Gastroesophageal sphincter (tissue), 4 donors: ENCODE results near the gene DYNC1I2. TPM values are rescaled to one million over a fixed set of nuclear protein-coding genes. Genes with fewer than 3 reads are reported as not detected.
"Not testable (repeated sequence)": the region's sequence is repeated elsewhere in the genome, so short reads cannot be mapped to it uniquely, and the experiment has no call there.

Source experiments
- ATAC-seq: fragments of 150-250 bp; one replicate; pipeline ENCODE4 v1.9.1; 2016; ENCODE audit warnings: mild to moderate bottlenecking, moderate library complexity
- H3K27ac ChIP-seq, 4 donors: fragments of 200-600 bp; sonication (generic) in 3 of 4; 1 replicate in 3 of 4; 2 replicates in 1 of 4; pipeline ENCODE4 v1.5.1; 2016 to 2019
- H3K27me3 ChIP-seq: fragments of 200-600 bp; sonication (generic); one replicate; pipeline ENCODE4 v1.5.1; 2019
- H3K36me3 ChIP-seq, 2 donors: fragments of 200-600 bp; sonication (generic); one replicate each; pipeline ENCODE4 v1.5.1; 2019; ENCODE audit warnings: control low read depth in 1 of 2
- H3K4me1 ChIP-seq, 3 donors: fragments of 200-600 bp; sonication (generic); 1 replicate in 2 of 3; 2 replicates in 1 of 3; pipeline ENCODE4 v1.5.1; 2016 to 2019; ENCODE audit warnings: control low read depth in 2 of 3
- H3K4me3 ChIP-seq, 2 donors: fragments of 200-600 bp; sonication (generic); one replicate each; pipeline ENCODE4 v1.5.1; 2019; ENCODE audit warnings: mild to moderate bottlenecking in 1 of 2, moderate library complexity in 1 of 2
- H3K9me3 ChIP-seq, 3 donors: fragments of 200-600 bp; sonication (generic); one replicate each; pipeline ENCODE4 v1.5.1; 2017 to 2019; ENCODE audit warnings: control low read depth in 2 of 3
- CTCF ChIP-seq, 4 experiments: fragments of 200-600 bp in 2 of 4; fragments of 450-650 bp in 2 of 4; sonication (generic) in 1 of 4; IDR thresholded peaks; one replicate each; pipeline ENCODE4 v1.5.1; 2017 to 2019; ENCODE audit warnings: antibody characterized with exemption in 4 of 4, mild to moderate bottlenecking in 2 of 4, moderate library complexity in 2 of 4
- EP300 ChIP-seq: sonication (generic); formaldehyde crosslinking; IDR thresholded peaks from one replicate; pipeline ENCODE4 v1.6.1; 2017; ENCODE audit warnings: antibody characterized with exemption, mild to moderate bottlenecking
- POLR2A ChIP-seq, 2 donors: fragments of 450-650 bp; IDR thresholded peaks; one replicate each; pipeline ENCODE4 v1.6.1; 2017; ENCODE audit warnings: antibody characterized with exemption in 2 of 2, mild to moderate bottlenecking in 2 of 2, moderate library complexity in 1 of 2
- POLR2AphosphoS5 ChIP-seq: sonication (generic); formaldehyde crosslinking; IDR thresholded peaks from one replicate; pipeline ENCODE4 v1.6.1; 2017; ENCODE audit warnings: antibody characterized with exemption
- WGBS, 2 donors: methylation state at CpG; one replicate each; pipeline ENCODE4 v1.1.5; 2018; ENCODE audit warnings: low coverage in 1 of 2; 5-methylcytosine and 5-hydroxymethylcytosine counted together
- total RNA-seq, 4 donors: library from RNA; depleted of rRNA; stranded (reverse); fragments of >200 nt; gene quantifications; one replicate each; pipeline ENCODE4 v1.1.0, GENCODE V29; 2016

The DYNC1I2 gene
- total RNA-seq, 4 donors from 2014 or later, result 117 to 147 (median 131) TPM

GRCh38 chr2:171754254-171754939 is 67.1 kb downstream of the DYNC1I2 start:
- H3K9me3 ChIP-seq, result peaks cover 0 to 7% (median 0%) of the 10 kb centered on the region in 3 donors
- no peak for TF ChIP-seq POLR2AphosphoS5
- TF ChIP-seq EP300, result no peak
- TF ChIP-seq POLR2A (IDR thresholded peaks at IDR 0.05), result no peak
- TF ChIP-seq CTCF (IDR thresholded peaks at IDR 0.05), result no peak
- no peak for ATAC-seq
- no peak overlapping the region for H3K27ac ChIP-seq
- 91 to 100% methylated on average over 1 of the region's 1 CpG for WGBS, 2 donors
- peaks cover 0 to 78% of the 10 kb centered on the region in 2 donors for H3K36me3 ChIP-seq
- H3K4me3 ChIP-seq, result no peak overlapping the region
- H3K4me1 ChIP-seq, result no peaks in the 10 kb centered on the region
- H3K27me3 ChIP-seq, result no peaks in the 10 kb centered on the region

GRCh38 chr2:171758762-171759161 is 71.5 kb downstream of the DYNC1I2 start:
- 90 to 94% methylated on average over 1 of the region's 1 CpG for WGBS, 2 donors
- H3K36me3 ChIP-seq, result peaks cover 0 to 72% of the 10 kb centered on the region in 2 donors
- not testable (repeated sequence) for H3K9me3 ChIP-seq, H3K4me1 ChIP-seq, H3K4me3 ChIP-seq, H3K27me3 ChIP-seq, ATAC-seq, H3K27ac ChIP-seq

GRCh38 chr2:171761176-171761575 is 73.9 kb downstream of the DYNC1I2 start:
- not testable (repeated sequence) for H3K27ac ChIP-seq, ATAC-seq, H3K27me3 ChIP-seq, H3K4me1 ChIP-seq, H3K9me3 ChIP-seq, H3K4me3 ChIP-seq
- no CpG with 5 or more reads among the region's 4 CpGs for WGBS, 2 donors
- peaks cover 0 to 49% of the 10 kb centered on the region in 2 donors for H3K36me3 ChIP-seq

- Histone ChIP-seq H3K4me1 (no peaks in the 10 kb centered on the region), H3K4me3 (no peak overlapping the region), H3K36me3 (peaks cover 0 to 53% of the 10 kb centered on the region in 2 donors), H3K27ac (no peak overlapping the region), H3K27me3 (no peaks in the 10 kb centered on the region), H3K9me3 (no peaks in the 10 kb centered on the region)
- no peak for ATAC-seq
- 74 to 100% methylated on average over 2 of the region's 2 CpGs for WGBS, 2 donors
- TF ChIP-seq EP300 (no peak), POLR2AphosphoS5 (no peak), POLR2A (IDR thresholded peaks at IDR 0.05) (no peak), CTCF (IDR thresholded peaks at IDR 0.05) (no peak)
Measured at GRCh38 chr2:171762879-171763573, 75.8 kb downstream of the DYNC1I2 start.

GRCh38 chr2:171763602-171764001 is 76.3 kb downstream of the DYNC1I2 start:
- Histone ChIP-seq H3K36me3 (peaks cover 0 to 56% of the 10 kb centered on the region in 2 donors), H3K9me3 (no peaks in the 10 kb centered on the region), H3K4me1 (no peaks in the 10 kb centered on the region), H3K27me3 (no peaks in the 10 kb centered on the region), H3K4me3 (no peak overlapping the region), H3K27ac (no peak overlapping the region)
- WGBS, 2 donors, result 90 to 100% methylated on average over 3 of the region's 3 CpGs
- TF ChIP-seq POLR2AphosphoS5 (no peak), EP300 (no peak), CTCF (IDR thresholded peaks at IDR 0.05) (no peak), POLR2A (IDR thresholded peaks at IDR 0.05) (no peak)
- no peak for ATAC-seq

GRCh38 chr2:171771463-171771862 is 84.2 kb downstream of the DYNC1I2 start:
- no peak for ATAC-seq
- peaks cover 0 to 16% (median 0%) of the 10 kb centered on the region in 3 donors for H3K9me3 ChIP-seq
- no peak overlapping the region for H3K4me3 ChIP-seq
- H3K27ac ChIP-seq, result no peak overlapping the region
- H3K36me3 ChIP-seq, result peaks cover 0 to 12% of the 10 kb centered on the region in 2 donors
- no peaks in the 10 kb centered on the region for H3K27me3 ChIP-seq
- no peaks in the 10 kb centered on the region for H3K4me1 ChIP-seq
- TF ChIP-seq POLR2AphosphoS5, result no peak
- TF ChIP-seq EP300, result no peak
- no peak for TF ChIP-seq CTCF (IDR thresholded peaks at IDR 0.05)
- TF ChIP-seq POLR2A (IDR thresholded peaks at IDR 0.05), result no peak
